UCSD-AML1 (cell line): Measurements from ENCODE around the gene UTP3.
"Not testable (repeated sequence)": the region's sequence is repeated elsewhere in the genome, so short reads cannot be mapped to it uniquely, and the experiment has no call there.

ENCODE experiments used
- DNase-seq: peaks from one replicate; lab custom pipeline; 2025; ENCODE audit not compliant: unreplicated experiment; lab: John Stamatoyannopoulos, UW

The UTP3 gene

GRCh38 chr4:70687821-70688794, at the start of gene UTP3:
UTP3 (plus strand) TSS chr4:70688532; CDS start chr4:70688678, 146 bp downstream.
- DNase-seq = peak; percentile 95

GRCh38 chr4:70640192-70640591, 48.1 kb upstream of the UTP3 start:
- no peak for DNase-seq

DNA sequence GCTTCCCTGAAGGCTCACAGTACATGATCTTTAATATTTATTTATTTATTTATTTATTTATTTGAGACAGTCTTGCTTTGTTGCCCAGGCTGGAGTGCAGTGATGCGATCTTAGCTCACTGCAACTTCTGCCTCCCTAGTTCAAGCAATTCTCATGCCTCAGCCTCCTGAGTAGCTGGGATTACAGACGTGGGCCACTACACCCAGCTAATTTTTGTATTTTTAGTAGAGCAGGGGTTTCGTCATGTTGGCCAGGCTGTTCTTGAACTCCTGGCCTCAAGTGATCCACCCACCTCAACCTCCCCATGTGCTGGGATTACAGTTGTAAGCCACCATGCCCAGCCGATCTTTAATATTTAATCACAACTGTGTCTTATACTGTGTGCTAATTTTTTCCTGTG, 37.6 kb upstream of the UTP3 start:
- DNase-seq = not testable (repeated sequence)

- DNase-seq = no peak
These were observed 36.3 kb upstream of the UTP3 start for GRCh38 chr4:70651864-70652506.

DNA sequence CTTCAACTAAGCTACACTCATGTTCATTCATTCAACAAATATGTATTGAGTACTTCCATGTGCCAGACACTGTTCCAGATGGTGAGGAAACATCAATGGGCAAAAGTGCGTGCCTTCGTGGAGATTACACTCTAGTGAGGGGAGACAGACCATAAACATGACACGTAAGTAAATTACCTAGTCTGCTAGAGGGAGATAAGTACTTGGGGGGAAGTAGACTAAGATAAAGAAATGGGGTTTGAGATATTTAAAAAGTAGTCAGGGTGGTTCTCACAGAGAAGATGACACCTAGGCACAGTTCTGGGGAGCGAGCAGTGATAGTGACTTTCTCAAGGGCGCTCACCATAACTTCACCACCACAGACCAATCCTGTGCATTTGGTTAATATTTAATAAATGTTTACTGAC, 33.7 kb upstream of the UTP3 start:
- DNase-seq = no peak

DNA sequence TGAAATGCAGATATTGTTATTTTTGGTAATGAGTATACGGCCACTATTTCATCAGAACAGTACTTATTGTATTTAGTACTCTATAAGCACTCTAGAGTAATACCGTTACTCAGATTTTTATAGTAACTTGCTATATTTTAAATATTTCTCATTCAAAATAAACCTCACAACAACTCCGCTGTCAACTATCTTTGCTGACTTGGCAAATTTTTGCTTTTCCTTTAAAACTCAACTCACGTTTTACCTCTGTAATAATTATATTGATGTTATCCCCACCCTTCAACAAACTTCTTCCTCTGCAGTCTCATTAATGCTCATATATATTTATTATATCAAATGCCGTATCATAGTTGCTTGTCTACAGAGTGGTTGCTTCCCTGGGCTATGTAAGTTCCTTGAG, 31.0 kb upstream of the UTP3 start:
- DNase-seq = no peak

- no peak for DNase-seq
These were observed 29.9 kb upstream of the UTP3 start for GRCh38 chr4:70658418-70658817.

GRCh38 chr4:70660106-70660505, 28.2 kb upstream of the UTP3 start:
- no peak for DNase-seq

DNA sequence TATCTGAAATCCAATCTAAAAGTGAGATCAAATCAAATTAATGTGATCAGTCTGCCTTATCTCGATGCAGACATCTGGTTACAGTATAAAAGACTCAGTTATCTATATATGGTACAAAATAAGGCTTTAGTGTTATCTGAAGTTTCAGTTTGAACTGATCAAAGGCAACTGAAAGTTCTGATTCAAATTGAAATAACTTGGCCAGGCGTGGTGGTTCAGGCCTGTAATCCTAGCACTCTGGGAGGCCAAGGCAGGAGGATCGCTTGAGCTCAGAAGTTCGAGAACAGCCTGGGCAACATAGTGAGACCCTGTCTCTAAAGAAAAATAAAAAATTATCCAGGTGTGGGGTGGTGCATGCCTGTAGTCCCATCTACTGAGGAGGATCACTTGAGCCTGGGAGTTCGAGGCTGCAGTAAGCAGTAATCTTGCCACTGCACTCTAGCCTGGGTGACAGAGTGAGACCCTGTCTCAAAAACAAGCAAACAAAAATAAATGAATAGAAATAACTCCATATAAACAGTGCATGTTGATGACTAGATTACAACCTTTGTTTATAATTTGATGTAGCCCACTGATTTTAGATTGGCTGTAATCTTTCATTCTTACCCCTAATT, 26.9 kb upstream of the UTP3 start:
- DNase-seq = not testable (repeated sequence)

DNA sequence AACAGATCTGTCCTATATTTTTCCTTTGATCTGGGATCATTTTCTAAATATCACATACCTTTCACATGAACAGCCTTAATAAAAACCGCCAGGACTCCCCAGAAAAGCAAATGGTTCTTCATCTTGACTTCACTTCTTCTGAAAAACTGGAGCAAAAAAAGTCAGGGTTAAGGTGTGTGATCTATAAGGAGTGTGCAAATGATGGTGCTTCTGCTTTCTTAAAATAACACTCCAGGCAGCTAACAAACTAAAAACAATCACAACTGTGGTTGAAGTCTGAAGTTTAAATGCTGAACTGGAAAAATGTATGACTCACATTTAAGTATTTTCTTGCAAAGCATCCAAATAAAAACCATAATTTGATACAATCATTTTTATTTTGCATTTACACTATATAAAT, 22.0 kb upstream of the UTP3 start, which contains the start of gene JCHAIN:
Gene JCHAIN (minus strand): TSS at position 140 of the 400 bp plus-strand sequence. CDS start 18 bp downstream, at position 122.
- no peak for DNase-seq

DNA sequence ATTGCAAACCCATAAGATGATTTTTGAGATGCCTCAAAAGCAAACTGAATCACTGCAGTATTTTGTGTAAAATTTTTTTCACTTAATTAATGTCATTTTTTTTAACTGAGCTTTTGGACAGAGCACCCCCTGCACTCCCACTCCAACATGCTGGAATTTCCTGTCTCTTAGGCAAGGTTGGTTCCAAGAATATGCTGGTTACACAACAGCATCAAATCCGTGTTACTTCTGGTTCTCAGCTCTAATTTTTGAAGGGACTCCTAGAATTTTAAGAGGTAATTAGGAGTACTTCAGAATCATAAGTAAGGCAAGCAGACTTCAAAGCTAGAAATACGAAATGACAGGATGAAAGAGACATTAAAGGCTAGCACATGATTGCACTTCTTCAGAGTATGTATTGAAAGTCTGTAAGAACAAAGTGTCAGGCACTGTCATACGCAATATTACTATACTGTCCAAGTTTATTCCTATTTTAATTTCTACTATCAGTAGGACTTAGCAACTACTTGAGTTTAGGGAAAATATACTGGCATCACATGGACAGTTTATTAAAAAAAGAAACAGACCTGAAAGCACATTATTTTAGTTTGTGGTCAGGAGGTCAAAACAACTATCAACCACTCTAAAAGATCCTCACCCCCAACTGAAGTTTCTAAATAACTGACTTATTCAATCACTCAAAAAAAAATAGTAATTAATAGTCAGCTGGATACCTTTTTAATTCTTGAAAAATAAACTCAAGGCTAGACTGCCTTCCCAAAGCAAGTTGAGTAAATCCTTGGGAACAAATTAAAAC, 20.4 kb upstream of the UTP3 start:
- DNase-seq = no peak

- no peak for DNase-seq
These were observed 17.9 kb upstream of the UTP3 start for GRCh38 chr4:70670332-70671014.

- DNase-seq = no peak
These were observed 17.2 kb upstream of the UTP3 start for GRCh38 chr4:70671091-70671490.

- no peak for DNase-seq
These were observed 14.1 kb upstream of the UTP3 start for GRCh38 chr4:70674191-70674590.

DNA sequence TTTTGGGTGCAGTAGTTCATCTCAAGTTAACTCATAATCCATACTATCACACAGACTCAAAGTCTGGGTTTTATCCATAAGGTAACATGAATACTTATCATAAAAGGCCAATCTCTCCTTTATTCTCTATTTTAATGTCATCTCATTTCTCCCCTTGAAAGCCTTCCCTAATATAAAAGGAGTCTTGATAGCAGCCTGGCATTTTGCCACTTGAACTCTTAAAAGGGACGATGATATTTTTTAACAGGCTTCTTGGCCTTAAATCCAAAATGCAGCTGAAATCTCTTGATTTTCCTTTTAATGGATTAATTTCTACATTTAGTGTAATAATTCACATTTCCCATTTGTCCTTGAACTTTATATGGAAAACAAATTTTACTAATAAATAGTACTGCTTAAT, 13.6 kb upstream of the UTP3 start:
- DNase-seq = no peak

GRCh38 chr4:70676554-70677090, 11.7 kb upstream of the UTP3 start:
- DNase-seq = no peak

DNA sequence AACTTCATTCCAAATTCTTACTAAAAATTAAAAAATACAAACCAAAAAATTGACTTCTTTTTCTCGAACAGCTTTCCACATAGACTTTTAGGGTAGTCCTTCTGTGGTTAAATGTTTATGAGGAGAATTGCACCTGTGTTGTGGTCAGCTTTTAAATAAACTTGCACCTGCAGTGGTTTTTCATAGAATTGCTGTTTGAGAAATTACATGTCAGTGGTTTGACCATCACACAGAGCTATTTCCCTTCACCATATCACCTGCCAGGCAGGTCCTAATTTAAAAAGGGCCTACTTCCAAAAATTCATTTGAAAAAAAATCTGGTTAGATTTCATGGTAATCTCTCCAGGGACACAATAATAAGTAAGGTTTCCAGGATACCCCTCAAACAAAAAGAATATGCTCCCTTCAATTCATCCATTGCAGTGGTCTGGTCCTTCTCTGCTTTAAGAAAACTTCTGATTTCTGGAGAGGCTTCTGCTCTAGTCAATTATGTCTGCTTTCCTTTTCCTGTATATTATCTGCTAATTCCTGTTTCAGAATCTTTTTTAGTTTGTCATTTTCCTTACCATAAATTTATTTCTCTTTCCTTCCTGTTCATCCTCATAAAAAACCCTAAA, 9.8 kb upstream of the UTP3 start:
- DNase-seq = no peak

DNA sequence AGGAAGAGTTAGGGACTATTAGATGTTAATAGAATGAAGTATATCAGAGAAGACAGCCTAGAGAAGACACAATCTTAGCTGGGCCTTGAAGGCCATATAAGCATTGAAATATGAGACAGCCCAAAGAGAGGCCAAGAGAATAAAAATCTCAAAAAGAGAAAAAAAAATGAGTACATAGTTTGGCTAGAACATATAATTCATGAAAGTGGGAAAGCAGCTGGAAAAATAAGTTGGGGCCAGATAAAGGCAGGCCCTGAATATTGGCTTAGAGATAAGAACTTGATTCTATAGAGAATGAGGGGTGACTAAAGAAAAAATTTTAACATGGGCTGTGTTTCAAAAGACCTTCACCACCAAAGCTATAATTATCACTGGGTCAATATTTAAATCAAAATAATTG, 7.4 kb upstream of the UTP3 start:
- DNase-seq = no peak

DNA sequence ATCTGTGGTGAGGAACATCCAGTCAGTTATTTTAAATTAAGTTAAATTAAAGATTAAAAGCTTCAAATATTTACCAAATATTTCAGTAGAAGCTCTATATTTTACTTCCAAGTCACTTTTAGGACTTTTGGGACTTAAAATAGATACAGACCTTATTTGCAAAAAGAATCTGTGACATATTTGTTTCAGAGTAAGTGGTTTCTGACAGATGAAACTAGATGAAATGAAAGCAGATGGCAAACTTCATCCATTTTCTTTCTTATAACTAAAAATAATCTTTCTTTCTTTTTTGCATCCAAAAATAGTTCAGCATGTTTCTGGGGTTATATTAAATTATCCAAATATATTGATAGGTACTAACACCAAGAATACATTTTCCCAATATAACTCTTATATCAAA, 6.6 kb upstream of the UTP3 start:
- DNase-seq = no peak

DNA sequence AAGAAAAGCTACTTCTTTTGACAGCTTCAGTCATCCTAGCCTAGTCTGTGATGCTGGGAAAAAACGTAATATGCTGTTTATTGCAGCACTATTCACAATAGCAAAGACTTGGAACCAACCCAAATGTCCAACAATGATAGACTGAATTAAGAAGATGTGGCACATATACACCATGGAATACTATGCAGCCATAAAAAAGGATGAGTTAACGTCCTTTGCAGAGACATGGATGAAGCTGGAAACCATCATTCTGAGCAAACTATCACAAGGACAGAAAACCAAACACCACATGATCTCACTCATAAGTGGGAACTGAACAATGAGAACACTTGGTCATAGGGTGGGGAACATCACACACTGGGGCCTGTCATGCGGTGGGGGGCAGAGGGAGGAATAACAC, 6.2 kb upstream of the UTP3 start:
- not testable (repeated sequence) for DNase-seq
